A549 (cell line): ENCODE results near the gene GRIK4. TPM values are rescaled to one million over a fixed set of nuclear protein-coding genes. Genes with fewer than 3 reads are reported as not detected.

Experiments used
- ATAC-seq, 2 experiments: fragments of 200-7000 bp in 1 of 2; fragments of >200 bp in 1 of 2; cut with Nextera tagmentation in 1 of 2; cut with Tn5 transposase in 1 of 2; 3 replicates each; pipeline versions ENCODE4 v1.8.0 to v1.9.1; 2018 to 2020; ENCODE audit warnings: mild to moderate bottlenecking in 1 of 2, moderate library complexity in 1 of 2
- CTCF ChIA-PET: fragments of 300-600 bp; sonication (Branson Sonifier 250); formaldehyde crosslinking; extraction: SDS; loops from one replicate; lab custom pipeline; 2021; ENCODE audit warnings: antibody characterized with exemption, inconsistent platforms; lab: Yijun Ruan, JAX
- POLR2A ChIA-PET: fragments of 350-600 bp; formaldehyde crosslinking; extraction: SDS; loops from one replicate; lab custom pipeline; 2021; ENCODE audit warnings: antibody characterized with exemption, inconsistent platforms; lab: Yijun Ruan, JAX
- DNase-seq, 2 experiments: peaks; one replicate each; pipeline versions ENCODE4 v3.0.0 to v3.0.0-alpha.2; 2011 to 2016; ENCODE audit warnings: low read depth in 1 of 2, low spot score in 1 of 2
- FAIRE-seq: peaks from 2 replicates; lab custom pipeline; 2011; peaks lifted over from hg19 to GRCh38; lab: Jason Lieb, UNC
- H3K27ac ChIP-seq, 2 experiments: fragments of >200 bp; sonication (Bioruptor Twin); formaldehyde crosslinking; 3 replicates each; pipeline ENCODE4 v1.5.1; 2016 to 2017
- H3K4me1 ChIP-seq: fragments of >200 bp; sonication (Bioruptor Twin); formaldehyde crosslinking; 3 replicates; pipeline ENCODE4 v1.6.1; 2016
- H3K4me2 ChIP-seq: fragments of >200 bp; sonication (Bioruptor Twin); formaldehyde crosslinking; 3 replicates; pipeline ENCODE4 v1.6.1; 2016
- H3K4me3 ChIP-seq: fragments of >200 bp; sonication (Bioruptor Twin); formaldehyde crosslinking; 3 replicates; pipeline ENCODE4 v1.5.1; 2016
- H3K9me3 ChIP-seq: fragments of >200 bp; sonication (Bioruptor Twin); formaldehyde crosslinking; 3 replicates; pipeline ENCODE4 v1.6.1; 2016
- BHLHE40 ChIP-seq: IDR thresholded peaks from 2 replicates; pipeline ENCODE4 v1.6.1; 2012; ENCODE audit warnings: low read depth, low read length, inconsistent platforms
- CBX2 ChIP-seq: fragments of 200-600 bp; sonication (generic); IDR thresholded peaks from 2 replicates; pipeline ENCODE4 v1.6.1; 2016; ENCODE audit warnings: low read depth, mild to moderate bottlenecking, borderline replicate concordance
- CHD2 ChIP-seq: fragments of 150-350 bp; IDR thresholded peaks from 2 replicates; pipeline ENCODE4 v1.6.1; 2014; ENCODE audit warnings: low read length; ENCODE audit not compliant: partially characterized antibody
- CHD4 ChIP-seq: fragments of 200-600 bp; sonication (generic); IDR thresholded peaks from 2 replicates; pipeline ENCODE4 v1.6.1; 2016; ENCODE audit warnings: antibody characterized with exemption, mild to moderate bottlenecking, borderline replicate concordance
- EHF ChIP-seq: fragments of 250-450 bp; sonication (Bioruptor Pico); IDR thresholded peaks from 2 replicates; pipeline ENCODE4 v1.5.0; 2020; ENCODE audit warnings: mild to moderate bottlenecking
- EHMT2 ChIP-seq: fragments of 200-600 bp; sonication (generic); IDR thresholded peaks from 2 replicates; pipeline ENCODE4 v1.6.1; 2016; ENCODE audit warnings: antibody characterized with exemption, low read depth, mild to moderate bottlenecking, moderate library complexity
- FOXS1 ChIP-seq: fragments of 250-450 bp; sonication (Bioruptor Pico); IDR thresholded peaks from 2 replicates; pipeline ENCODE4 v1.5.0; 2020; ENCODE audit warnings: mild to moderate bottlenecking, moderate library complexity
- GATA3 ChIP-seq: IDR thresholded peaks from 2 replicates; pipeline ENCODE4 v1.6.1; 2012; ENCODE audit warnings: borderline replicate concordance
- HOXB13 ChIP-seq: fragments of 250-450 bp; sonication (Bioruptor Pico); IDR thresholded peaks from 2 replicates; pipeline ENCODE4 v1.5.0; 2020; ENCODE audit warnings: low read depth, mild to moderate bottlenecking, moderate library complexity
- HOXB5 ChIP-seq: fragments of 250-450 bp; sonication (Bioruptor Pico); IDR thresholded peaks from 2 replicates; pipeline ENCODE4 v1.5.0; 2020; ENCODE audit warnings: mild to moderate bottlenecking, moderate library complexity
- JUN ChIP-seq, 2 experiments: fragments of >200 bp; sonication (Bioruptor Twin); formaldehyde crosslinking; IDR thresholded peaks; 2 replicates in 1 of 2; 3 replicates in 1 of 2; pipeline ENCODE4 v1.6.1; 2016 to 2017
- JUNB ChIP-seq: fragments of >200 bp; sonication (Bioruptor Twin); formaldehyde crosslinking; IDR thresholded peaks from 2 replicates; pipeline ENCODE4 v1.6.1; 2016
- KDM1A ChIP-seq: fragments of 200-600 bp; sonication (generic); IDR thresholded peaks from 2 replicates; pipeline ENCODE4 v1.6.1; 2016; ENCODE audit warnings: low read depth, mild to moderate bottlenecking
- KDM5A ChIP-seq: fragments of 200-600 bp; sonication (generic); IDR thresholded peaks from 2 replicates; pipeline ENCODE4 v1.6.1; 2016; ENCODE audit warnings: antibody characterized with exemption, mild to moderate bottlenecking
- MAZ ChIP-seq: fragments of 150-350 bp; IDR thresholded peaks from 2 replicates; pipeline ENCODE4 v1.6.1; 2014; ENCODE audit warnings: antibody characterized with exemption, low read depth, low read length, borderline replicate concordance
- PHF8 ChIP-seq: fragments of 200-600 bp; sonication (generic); IDR thresholded peaks from 2 replicates; pipeline ENCODE4 v1.6.1; 2016; ENCODE audit warnings: low read depth, mild to moderate bottlenecking, antibody characterized with exemption, moderate library complexity, borderline replicate concordance
- POLR2AphosphoS2 ChIP-seq: conservative IDR thresholded peaks from 2 replicates; pipeline ENCODE4 v1.6.1; 2012; ENCODE audit warnings: low read length, improper control_type of control experiment, inconsistent platforms
- RARB ChIP-seq: fragments of 250-450 bp; sonication (Bioruptor Pico); IDR thresholded peaks from 2 replicates; pipeline ENCODE4 v1.8.0; 2021; ENCODE audit warnings: mild to moderate bottlenecking, moderate library complexity
- REST ChIP-seq: fragments of 200-600 bp; sonication (generic); IDR thresholded peaks from 2 replicates; pipeline ENCODE4 v1.6.1; 2016; ENCODE audit warnings: antibody characterized with exemption, mild to moderate bottlenecking, moderate library complexity
- RNF2 ChIP-seq: fragments of 200-600 bp; sonication (generic); IDR thresholded peaks from 2 replicates; pipeline ENCODE4 v1.6.1; 2016; ENCODE audit warnings: low read depth, mild to moderate bottlenecking, antibody characterized with exemption, moderate library complexity, borderline replicate concordance
- TFCP2L1 ChIP-seq: fragments of 250-450 bp; sonication (Bioruptor Pico); IDR thresholded peaks from 2 replicates; pipeline ENCODE4 v1.5.0; 2021; ENCODE audit warnings: mild to moderate bottlenecking
- ZFP36 ChIP-seq: fragments of 450-650 bp; IDR thresholded peaks from 2 replicates; pipeline ENCODE4 v1.6.1; 2014; ENCODE audit warnings: borderline replicate concordance; ENCODE audit not compliant: partially characterized antibody
- ZNF302 ChIP-seq: fragments of 250-450 bp; sonication (Bioruptor Pico); IDR thresholded peaks from 2 replicates; pipeline ENCODE4 v1.9.0; 2021; ENCODE audit warnings: inconsistent platforms, mild to moderate bottlenecking, moderate library complexity
- WGBS: methylation state at CpG from one replicate; pipeline ENCODE4 v1.1.6; 2017; ENCODE audit errors: missing lambda C conversion rate; 5-methylcytosine and 5-hydroxymethylcytosine counted together
- polyA plus RNA-seq, 4 experiments: library from polyadenylated mRNA; depleted of rRNA in 3 of 4; stranded (reverse); fragments of >200 nt; fragmentation: RNase III in 1 of 4; extraction: RNeasy Plus Mini Kit Qiagen cat#74134 plus additional on column Dnase treatment in 1 of 4; gene quantifications; 2 replicates in 3 of 4; 3 replicates in 1 of 4; pipeline ENCODE4 v1.2.3, GENCODE V29; 2011 to 2017
- TF ChIP-seq, protein P1 (sequence below): fragments of >200 bp; sonication (Bioruptor Twin); formaldehyde crosslinking; IDR thresholded peaks from 3 replicates; pipeline ENCODE4 v1.5.1; 2016
- TF ChIP-seq, protein P2 (sequence below): IDR thresholded peaks from 2 replicates; pipeline ENCODE4 v1.6.1; 2012

GRIK4 gene
- polyA plus RNA-seq, 2 of the 4 experiments (the other 2 are of a cell fraction) = 0.01 TPM; not detected in 1

- 23% methylated on average over 4 of the region's 4 CpGs for WGBS
- FAIRE-seq (no peak), DNase-seq (no peak), ATAC-seq (no peak)
- Histone ChIP-seq H3K9me3 (no peaks in the 10 kb centered on the region), H3K27ac (no peak overlapping the region), H3K4me1 (no peaks in the 10 kb centered on the region), H3K4me3 (no peak overlapping the region), H3K4me2 (no peak overlapping the region)
- POLR2A ChIA-PET = no interaction called here
- no peak for TF ChIP-seq RARB (CRISPR knock-in tag)
- no peak for TF ChIP-seq KDM1A
- TF ChIP-seq HOXB13 (CRISPR knock-in tag) = no peak
- no peak for TF ChIP-seq CHD2
- TF ChIP-seq POLR2AphosphoS2 = no peak
- no peak for TF ChIP-seq BHLHE40
- no peak for TF ChIP-seq HOXB5
- TF ChIP-seq GATA3 = no peak
- TF ChIP-seq EHF = no peak
- no peak for TF ChIP-seq TFCP2L1 (CRISPR knock-in tag)
- TF ChIP-seq REST = no peak
- TF ChIP-seq RNF2 = no peak
- no peak for TF ChIP-seq MAZ
- TF ChIP-seq, protein P1, sequence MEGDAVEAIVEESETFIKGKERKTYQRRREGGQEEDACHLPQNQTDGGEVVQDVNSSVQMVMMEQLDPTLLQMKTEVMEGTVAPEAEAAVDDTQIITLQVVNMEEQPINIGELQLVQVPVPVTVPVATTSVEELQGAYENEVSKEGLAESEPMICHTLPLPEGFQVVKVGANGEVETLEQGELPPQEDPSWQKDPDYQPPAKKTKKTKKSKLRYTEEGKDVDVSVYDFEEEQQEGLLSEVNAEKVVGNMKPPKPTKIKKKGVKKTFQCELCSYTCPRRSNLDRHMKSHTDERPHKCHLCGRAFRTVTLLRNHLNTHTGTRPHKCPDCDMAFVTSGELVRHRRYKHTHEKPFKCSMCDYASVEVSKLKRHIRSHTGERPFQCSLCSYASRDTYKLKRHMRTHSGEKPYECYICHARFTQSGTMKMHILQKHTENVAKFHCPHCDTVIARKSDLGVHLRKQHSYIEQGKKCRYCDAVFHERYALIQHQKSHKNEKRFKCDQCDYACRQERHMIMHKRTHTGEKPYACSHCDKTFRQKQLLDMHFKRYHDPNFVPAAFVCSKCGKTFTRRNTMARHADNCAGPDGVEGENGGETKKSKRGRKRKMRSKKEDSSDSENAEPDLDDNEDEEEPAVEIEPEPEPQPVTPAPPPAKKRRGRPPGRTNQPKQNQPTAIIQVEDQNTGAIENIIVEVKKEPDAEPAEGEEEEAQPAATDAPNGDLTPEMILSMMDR = no peak
- CTCF ChIA-PET = no interaction called here
Measured at GRCh38 chr11:120974965-120975364, 463.4 kb downstream of the GRIK4 start.

GRCh38 chr11:120977266-120978137 lies 466.0 kb downstream of the GRIK4 start:
- FAIRE-seq = no peak
- no peak for DNase-seq
- Histone ChIP-seq H3K9me3 (no peaks in the 10 kb centered on the region), H3K4me1 (no peaks in the 10 kb centered on the region), H3K4me3 (no peak overlapping the region), H3K27ac (no peak overlapping the region), H3K4me2 (no peak overlapping the region)
- ATAC-seq = no peak
- TF ChIP-seq CBX2 (no peak), KDM5A (no peak), EHMT2 (no peak), ZNF302 (no peak), JUN (IDR thresholded peaks at IDR 0.05) (no peak), FOXS1 (no peak), JUNB (no peak), EHF (no peak), CHD4 (no peak), HOXB5 (no peak), KDM1A (no peak), ZFP36 (no peak), PHF8 (no peak), TFCP2L1 (CRISPR knock-in tag) (no peak), CHD2 (no peak)
- TF ChIP-seq, protein P2, sequence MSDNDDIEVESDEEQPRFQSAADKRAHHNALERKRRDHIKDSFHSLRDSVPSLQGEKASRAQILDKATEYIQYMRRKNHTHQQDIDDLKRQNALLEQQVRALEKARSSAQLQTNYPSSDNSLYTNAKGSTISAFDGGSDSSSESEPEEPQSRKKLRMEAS = no peak
- ChIA-PET POLR2A (no interaction called here), CTCF (no interaction called here)
- 49% methylated on average over 10 of the region's 10 CpGs for WGBS
